Measurements from ENCODE around the gene PTPRD.

- TF ChIP-seq POLR2A (IDR thresholded peaks at IDR 0.05) (no peak), CTCF (IDR thresholded peaks at IDR 0.05 in 4 of 5, conservative IDR thresholded peaks at IDR 0.05 in 1 of 5) (no peak)
These were observed 2175.5 kb downstream of the PTPRD start for GRCh38 chr9:8437259-8437658.
